OCI-LY3 (cell line): ENCODE measurements around the gene ADD3.

ENCODE experiments used
- EZH2phosphoT487 ChIP-seq: fragments of 200-600 bp; shearing (Covaris generic); IDR thresholded peaks from 2 replicates; pipeline ENCODE4 v1.6.1; 2018; ENCODE audit warnings: antibody characterized with exemption, mixed run types, low read depth
- TF ChIP-seq, protein P1 (sequence below): fragments of 200-600, 300-600 bp; sonication (generic); IDR thresholded peaks from 2 replicates; pipeline ENCODE4 v1.5.1; 2014; ENCODE audit warnings: antibody characterized with exemption, low read length, low read depth

DNA sequence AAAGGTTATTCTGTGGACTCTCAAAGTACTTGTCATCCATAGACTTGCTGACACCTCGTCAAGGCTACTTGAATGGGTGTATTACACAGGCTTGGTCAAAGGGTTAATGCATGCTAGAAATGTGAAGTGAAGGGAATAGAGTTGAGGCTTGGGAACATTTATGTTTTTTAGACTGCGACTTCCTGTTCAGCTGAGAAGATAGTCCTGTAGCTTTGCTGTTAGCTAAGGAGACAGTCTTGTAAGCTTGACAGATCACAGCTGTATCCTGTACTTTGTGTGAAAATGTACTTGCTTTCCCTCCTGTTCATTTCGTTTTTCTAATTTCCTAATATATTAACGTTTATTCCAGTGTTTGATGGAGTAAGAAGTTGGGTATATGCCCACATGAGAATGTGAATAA, 52.1 kb downstream of the ADD3 start:
- TF ChIP-seq, protein P1, sequence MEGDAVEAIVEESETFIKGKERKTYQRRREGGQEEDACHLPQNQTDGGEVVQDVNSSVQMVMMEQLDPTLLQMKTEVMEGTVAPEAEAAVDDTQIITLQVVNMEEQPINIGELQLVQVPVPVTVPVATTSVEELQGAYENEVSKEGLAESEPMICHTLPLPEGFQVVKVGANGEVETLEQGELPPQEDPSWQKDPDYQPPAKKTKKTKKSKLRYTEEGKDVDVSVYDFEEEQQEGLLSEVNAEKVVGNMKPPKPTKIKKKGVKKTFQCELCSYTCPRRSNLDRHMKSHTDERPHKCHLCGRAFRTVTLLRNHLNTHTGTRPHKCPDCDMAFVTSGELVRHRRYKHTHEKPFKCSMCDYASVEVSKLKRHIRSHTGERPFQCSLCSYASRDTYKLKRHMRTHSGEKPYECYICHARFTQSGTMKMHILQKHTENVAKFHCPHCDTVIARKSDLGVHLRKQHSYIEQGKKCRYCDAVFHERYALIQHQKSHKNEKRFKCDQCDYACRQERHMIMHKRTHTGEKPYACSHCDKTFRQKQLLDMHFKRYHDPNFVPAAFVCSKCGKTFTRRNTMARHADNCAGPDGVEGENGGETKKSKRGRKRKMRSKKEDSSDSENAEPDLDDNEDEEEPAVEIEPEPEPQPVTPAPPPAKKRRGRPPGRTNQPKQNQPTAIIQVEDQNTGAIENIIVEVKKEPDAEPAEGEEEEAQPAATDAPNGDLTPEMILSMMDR: no peak
- TF ChIP-seq EZH2phosphoT487: no peak
